Measurements from ENCODE around the gene ZNF276.
A peak's percentile ranks its signal among the peaks of the same experiment; 100 is the strongest.

Gene ZNF276

DNA sequence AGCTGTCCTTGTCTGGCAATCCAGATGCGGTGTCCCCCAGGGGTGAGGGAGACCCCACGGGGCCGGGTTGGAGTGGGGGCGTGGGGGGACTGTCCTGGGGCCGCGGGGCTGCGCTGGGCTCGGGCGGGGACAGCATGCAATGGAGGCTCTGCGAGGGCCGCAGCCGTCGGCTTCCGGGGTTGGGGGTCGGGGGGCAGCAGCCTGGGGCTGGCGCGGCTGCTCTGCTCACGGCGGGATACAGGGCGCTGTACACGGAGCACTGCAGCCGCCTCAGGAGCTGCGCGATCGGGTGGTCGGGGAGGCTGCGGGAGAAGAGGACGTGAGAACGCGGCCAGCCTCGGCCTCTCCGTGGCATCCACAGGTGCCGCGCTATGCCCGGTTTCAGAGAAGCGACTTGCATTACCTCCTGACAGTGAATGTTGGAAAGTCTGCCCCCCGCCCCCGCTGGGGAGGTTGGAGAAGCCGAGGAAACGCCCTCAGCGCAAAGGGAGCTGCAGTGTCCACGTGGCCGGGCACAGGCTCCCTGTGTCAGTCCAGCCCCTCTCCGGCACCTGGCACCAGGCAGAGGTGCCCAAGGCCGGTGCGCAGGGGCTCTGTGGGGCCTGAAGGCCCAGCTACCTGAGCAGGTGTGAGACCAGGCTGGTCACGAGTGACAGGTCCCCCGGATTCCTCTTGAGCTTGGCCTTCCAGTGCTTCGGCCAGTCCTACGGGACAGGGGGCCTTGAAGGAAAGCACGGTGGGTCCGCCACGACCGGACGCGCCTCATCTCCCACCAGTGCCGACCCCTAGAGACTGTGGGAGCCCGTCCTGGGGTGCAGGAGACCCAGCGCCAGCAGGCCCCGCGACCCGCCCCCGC is 10.4 kb upstream of the ZNF276 start:
- peaks cover 2% of the 10 kb centered on the region for H3K36me3 ChIP-seq (ENCODE audit: control insufficient read depth, insufficient read depth, low read length)
- H3K4me3 ChIP-seq (replicated peaks; ENCODE audit: low read depth, low read length), result no peak overlapping the region
- no peaks in the 10 kb centered on the region for H3K27me3 ChIP-seq (replicated peaks; ENCODE audit: control insufficient read depth, insufficient read depth, low read length)
- DNase-seq (ENCODE audit: extremely low read depth, insufficient read length), result no peak
- TF ChIP-seq, protein P1, sequence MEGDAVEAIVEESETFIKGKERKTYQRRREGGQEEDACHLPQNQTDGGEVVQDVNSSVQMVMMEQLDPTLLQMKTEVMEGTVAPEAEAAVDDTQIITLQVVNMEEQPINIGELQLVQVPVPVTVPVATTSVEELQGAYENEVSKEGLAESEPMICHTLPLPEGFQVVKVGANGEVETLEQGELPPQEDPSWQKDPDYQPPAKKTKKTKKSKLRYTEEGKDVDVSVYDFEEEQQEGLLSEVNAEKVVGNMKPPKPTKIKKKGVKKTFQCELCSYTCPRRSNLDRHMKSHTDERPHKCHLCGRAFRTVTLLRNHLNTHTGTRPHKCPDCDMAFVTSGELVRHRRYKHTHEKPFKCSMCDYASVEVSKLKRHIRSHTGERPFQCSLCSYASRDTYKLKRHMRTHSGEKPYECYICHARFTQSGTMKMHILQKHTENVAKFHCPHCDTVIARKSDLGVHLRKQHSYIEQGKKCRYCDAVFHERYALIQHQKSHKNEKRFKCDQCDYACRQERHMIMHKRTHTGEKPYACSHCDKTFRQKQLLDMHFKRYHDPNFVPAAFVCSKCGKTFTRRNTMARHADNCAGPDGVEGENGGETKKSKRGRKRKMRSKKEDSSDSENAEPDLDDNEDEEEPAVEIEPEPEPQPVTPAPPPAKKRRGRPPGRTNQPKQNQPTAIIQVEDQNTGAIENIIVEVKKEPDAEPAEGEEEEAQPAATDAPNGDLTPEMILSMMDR (IDR thresholded peaks at IDR 0.05; ENCODE audit: insufficient read depth, low read length, poor library complexity, severe bottlenecking), result no peak

DNA sequence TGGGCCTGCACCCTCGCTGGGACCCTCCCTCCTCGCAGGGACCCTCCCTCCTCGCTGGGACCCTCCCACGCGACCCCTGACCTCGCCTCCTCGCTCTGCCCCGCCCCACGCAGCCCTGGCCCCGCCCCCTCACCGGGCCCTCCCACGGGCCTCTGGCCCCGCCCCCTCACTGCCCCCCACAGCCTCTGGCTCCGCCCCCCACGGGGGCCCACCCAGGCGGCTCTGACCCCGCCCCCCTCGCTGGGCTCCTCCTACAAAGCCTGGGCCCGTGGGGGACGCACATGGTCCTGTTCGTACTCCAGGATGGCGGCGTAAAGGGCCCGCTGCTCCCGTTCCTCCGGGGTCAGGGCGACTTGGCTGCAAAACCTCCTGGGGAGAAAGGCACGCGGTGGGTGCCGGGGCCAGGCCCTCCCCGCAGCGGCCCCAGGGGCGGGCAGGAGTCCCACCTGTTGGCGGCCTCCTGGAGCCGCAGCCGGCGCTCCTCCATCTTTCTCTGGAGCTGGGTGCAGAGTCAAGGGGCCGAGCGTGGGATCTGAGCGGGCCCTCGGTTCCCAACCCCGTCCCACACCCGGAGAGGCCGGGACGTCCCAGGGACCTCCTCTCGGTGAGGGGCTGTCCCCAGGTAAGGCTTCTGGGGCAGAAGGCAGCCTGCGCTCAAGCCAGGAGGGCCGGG is 9.6 kb upstream of the ZNF276 start:
- peak; percentile 81 for DNase-seq (ENCODE audit: extremely low read depth, insufficient read length)
- TF ChIP-seq, protein P1 (IDR thresholded peaks at IDR 0.05; ENCODE audit: insufficient read depth, low read length, poor library complexity, severe bottlenecking), result peak; percentile 6
- H3K36me3 ChIP-seq (ENCODE audit: control insufficient read depth, insufficient read depth, low read length), result peaks cover 2% of the 10 kb centered on the region
- H3K27me3 ChIP-seq (replicated peaks; ENCODE audit: control insufficient read depth, insufficient read depth, low read length), result no peaks in the 10 kb centered on the region
- peak overlapping the region; percentile 81 for H3K4me3 ChIP-seq (replicated peaks; ENCODE audit: low read depth, low read length)

DNA sequence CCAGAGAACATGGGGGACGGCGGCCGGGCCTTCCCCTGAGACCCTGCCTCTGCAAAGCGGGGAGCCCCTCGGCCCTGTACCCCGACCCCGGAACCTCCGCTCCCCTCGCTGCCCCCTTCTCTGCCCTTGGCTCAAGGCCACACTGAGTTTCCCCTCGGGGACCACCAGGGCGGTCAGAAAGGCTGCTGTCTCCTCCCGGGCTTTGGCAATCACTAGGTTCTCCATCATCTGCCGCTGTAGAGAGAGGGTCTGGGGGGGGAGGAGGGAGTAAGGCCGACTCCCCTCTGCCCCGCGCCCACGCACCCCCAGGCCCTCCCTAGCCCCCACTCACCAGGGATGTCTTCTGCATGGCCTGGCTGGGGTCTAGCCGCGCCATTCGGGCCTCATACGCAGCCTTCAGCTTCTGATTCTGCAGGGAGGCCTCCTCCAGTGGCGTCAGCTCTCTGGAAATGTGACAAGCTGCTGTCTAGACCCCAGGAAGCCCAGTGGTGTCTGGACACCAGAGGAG is 9.0 kb upstream of the ZNF276 start:
- TF ChIP-seq, protein P1 (IDR thresholded peaks at IDR 0.05; ENCODE audit: insufficient read depth, low read length, poor library complexity, severe bottlenecking), result no peak
- Histone ChIP-seq H3K4me3 (replicated peaks; ENCODE audit: low read depth, low read length) (peak overlapping the region; percentile 81), H3K27me3 (replicated peaks; ENCODE audit: control insufficient read depth, insufficient read depth, low read length) (no peaks in the 10 kb centered on the region), H3K36me3 (ENCODE audit: control insufficient read depth, insufficient read depth, low read length) (peaks cover 3% of the 10 kb centered on the region)
- DNase-seq (ENCODE audit: extremely low read depth, insufficient read length), result no peak

DNA sequence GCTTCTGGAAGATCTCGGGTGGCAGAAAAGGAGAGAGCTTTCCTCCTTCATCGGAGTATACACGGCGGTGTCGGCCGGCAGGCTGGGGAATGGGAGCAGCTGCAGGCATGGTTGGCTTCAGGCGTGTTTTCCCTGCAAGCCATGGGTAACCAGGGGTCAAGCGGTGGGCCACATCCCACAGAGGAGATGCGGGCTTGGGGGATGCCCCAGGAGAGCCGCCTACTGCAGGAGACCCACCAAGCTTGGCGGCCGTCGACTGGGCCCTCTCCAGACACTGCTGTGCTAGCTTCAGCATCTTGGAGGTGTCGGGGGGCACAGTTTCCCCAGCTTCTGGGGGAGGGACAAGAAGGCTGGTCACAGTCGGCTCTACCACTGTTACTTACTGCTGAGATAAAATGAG is 4.8 kb upstream of the ZNF276 start:
- no peak overlapping the region for H3K4me3 ChIP-seq (replicated peaks; ENCODE audit: low read depth, low read length)
- TF ChIP-seq, protein P1 (IDR thresholded peaks at IDR 0.05; ENCODE audit: insufficient read depth, low read length, poor library complexity, severe bottlenecking), result no peak
- peaks cover 4% of the 10 kb centered on the region for H3K36me3 ChIP-seq (ENCODE audit: control insufficient read depth, insufficient read depth, low read length)
- H3K27me3 ChIP-seq (replicated peaks; ENCODE audit: control insufficient read depth, insufficient read depth, low read length), result no peaks in the 10 kb centered on the region
- no peak for DNase-seq (ENCODE audit: extremely low read depth, insufficient read length)

DNA sequence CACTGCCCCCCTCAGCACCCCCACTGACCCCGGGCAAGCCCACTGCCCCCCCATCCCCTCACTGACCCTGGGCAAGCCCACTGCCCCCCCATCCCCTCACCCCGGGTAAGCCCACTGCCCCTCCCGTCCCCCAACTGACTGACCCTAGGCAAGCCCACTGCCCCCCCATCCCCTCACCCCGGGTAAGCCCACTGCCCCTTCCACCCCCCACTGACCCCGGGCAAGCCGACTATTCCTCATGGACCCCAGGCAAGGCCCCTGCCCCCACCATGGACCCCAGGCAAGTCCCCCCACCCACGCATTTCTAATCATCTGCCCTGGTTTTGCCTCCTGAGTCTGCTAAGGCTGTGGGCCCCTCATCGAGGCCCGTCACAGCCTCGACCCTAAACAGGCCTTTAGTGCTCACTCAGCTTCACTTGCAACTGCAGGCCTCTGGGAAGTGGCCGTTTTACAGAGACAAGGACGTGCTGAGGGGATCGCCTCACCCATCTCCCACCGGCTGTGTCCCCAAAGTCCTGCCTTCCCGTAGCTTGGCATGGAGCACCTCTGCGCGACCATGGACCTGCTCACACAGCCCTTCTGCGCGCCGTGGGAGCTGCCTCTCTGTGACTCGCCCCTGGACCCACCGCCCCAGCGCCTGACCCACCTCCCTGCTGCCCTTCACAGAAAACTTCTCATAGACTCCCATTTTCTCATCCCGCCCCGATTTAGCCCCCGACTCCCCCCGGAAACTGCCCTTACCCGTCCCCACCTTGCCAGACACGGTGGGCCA is 4.2 kb upstream of the ZNF276 start:
- DNase-seq (ENCODE audit: extremely low read depth, insufficient read length), result no peak
- H3K27me3 ChIP-seq (replicated peaks; ENCODE audit: control insufficient read depth, insufficient read depth, low read length), result no peaks in the 10 kb centered on the region
- no peak overlapping the region for H3K4me3 ChIP-seq (replicated peaks; ENCODE audit: low read depth, low read length)
- TF ChIP-seq, protein P1 (IDR thresholded peaks at IDR 0.05; ENCODE audit: insufficient read depth, low read length, poor library complexity, severe bottlenecking), result no peak
- H3K36me3 ChIP-seq (ENCODE audit: control insufficient read depth, insufficient read depth, low read length), result peaks cover 4% of the 10 kb centered on the region

All from GM06990 (cell line).